Pons (tissue), 1 donor: ENCODE measurements around the gene LGR5.
A peak's percentile ranks its signal among the peaks of the same experiment; 100 is the strongest.

Experiments
- DNase-seq: peaks from one replicate; pipeline ENCODE4 v3.0.0-alpha.2; 2016; ENCODE audit warnings: low spot score

The LGR5 gene

DNA sequence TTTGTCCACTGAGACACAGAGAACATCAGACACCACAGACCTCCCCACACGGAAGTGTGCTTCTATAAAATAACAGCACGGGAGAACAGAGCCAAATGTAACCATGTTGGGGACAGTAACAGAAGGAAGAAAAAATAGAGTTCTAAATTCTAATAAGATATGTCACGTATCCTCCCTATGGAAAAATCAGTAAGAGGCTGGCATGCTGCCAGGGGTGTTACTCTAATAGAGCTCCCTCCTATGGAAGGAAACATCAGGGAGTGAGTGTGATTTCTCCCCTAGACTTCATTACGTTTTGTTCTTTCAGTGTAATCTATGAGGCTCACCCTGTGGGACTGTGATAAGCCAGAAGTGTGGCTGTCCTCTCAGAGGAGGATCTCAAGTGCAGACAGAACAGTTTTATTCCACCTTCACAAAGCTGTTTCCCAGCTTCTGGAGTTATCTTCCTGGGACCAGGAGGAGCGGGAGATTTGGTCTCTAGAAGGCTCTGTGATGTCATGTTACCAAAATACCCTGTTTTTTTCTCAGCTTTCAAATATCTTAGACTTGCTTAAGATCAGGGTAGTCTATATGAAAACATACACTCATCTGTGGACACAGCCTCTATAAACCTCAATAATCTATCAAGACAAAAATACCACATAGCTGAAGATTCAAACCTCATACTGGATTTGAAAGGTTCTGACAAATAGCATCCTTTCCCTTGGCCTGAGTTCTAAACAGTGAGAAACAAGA, 154.8 kb downstream of the LGR5 start:
- no peak for DNase-seq

GRCh38 chr12:71599210-71599609, 159.6 kb downstream of the LGR5 start:
- DNase-seq = no peak

GRCh38 chr12:71601546-71601945, 161.9 kb downstream of the LGR5 start:
- DNase-seq = no peak

- DNase-seq = peak; percentile 19
Measured at GRCh38 chr12:71602761-71603577, 163.4 kb downstream of the LGR5 start.

DNA sequence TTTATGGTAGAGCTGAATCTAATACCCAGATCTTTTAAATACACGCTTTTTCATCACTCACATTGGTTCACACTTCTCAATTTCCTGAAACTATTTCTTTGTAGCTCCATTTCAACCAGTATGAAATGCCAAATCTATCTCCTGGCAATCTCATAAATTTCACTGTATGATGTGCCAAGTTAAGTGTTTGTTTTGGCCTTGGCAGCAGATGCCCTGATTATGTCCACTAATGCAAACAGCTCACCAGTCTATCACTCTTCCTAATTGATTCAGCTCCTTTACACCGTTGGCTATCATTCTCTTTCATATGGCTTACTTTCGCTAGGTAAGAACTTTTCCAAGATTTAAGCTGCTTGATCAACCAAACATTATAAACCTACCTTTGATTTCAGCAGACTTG, 165.4 kb downstream of the LGR5 start:
- no peak for DNase-seq

DNA sequence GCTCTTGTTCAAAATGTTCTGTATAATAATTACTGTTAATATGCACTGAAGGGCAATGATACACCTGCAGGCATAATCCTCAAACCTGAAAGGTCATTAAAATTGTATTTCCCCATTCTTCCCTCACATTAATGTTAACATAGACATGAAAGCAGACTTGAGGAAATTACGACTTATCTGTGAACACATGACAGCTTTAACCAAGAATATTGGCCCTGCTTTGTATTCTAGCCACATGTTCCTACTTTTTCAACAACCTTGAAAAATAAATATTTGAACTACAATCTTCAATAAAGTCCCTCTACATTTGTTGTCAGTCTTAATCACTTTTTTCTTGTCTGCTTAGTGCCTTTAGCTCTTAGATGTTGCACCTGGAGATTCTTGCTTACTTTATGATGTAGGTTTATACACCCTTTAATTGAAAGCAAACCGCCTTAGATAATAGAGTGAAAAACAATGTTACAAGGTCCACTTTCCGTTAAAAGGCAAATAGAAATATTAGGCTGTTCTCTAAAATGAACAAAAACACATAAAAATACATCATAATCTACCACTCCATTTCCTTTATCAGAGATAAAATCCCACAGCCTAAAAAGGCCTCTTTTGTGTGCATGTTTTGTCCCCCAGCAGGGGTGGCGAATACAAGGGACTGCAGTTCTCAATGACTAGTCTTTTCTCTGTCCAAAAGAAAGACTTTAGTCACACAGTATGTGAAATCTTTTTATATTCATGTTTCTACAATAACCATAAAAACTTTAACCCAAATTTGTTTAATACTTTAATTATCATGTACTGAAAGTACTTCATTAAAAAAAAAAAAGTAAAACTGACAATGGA, 168.1 kb downstream of the LGR5 start:
- DNase-seq = peak; percentile 79

DNA sequence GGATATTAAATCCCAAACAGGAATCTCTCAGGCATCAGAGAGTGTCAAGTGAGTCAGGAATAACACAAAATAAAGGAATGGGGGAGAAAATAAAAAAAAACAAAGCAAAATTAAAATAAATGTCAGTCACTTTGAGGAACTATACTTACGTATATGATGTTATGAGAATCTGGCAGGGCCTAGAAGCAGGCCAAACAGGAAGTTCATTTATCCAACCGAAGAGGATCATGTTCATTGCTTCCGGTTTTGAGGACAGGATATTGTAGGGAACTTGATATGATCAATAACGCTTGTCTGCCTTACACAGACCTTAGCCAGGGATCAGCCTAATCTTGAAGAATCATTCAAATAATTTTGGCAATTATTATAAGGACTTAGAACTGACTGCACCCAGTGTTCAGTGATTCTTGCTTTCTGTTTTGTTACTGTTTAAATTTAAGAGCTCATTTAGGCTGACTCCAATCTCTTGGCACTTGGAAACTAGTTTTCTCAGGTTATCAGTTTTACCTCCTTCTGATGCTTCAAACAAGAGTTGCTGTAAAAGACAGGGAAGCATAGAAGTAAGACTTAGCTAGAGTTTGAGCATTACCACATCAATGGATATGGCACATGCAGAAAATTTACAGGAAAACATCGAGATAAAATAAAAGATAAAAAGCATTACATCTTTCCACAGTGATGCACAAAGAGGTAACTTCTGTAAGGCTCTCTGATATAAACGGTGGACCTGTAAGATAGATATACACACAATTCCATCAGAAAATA, 170.6 kb downstream of the LGR5 start:
- no peak for DNase-seq

DNA sequence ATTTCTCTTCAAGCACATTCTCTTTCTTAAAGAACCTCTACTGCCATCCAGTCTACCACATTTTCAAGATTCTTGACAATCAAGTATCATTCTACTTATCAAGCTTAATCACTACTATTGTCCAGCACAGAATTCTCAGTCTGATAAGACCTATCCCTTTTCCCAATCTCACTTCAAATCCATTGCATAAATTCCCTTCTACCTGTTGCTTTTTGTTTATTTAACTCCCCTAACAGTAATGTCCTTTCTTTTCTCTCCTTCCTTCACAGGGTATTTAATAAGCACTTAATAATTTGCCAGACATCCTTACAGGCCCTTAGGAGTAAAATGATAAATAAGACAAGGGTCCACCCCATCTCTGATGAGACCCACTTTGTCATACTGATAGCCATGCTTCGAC, 182.3 kb downstream of the LGR5 start:
- DNase-seq = no peak

- DNase-seq = no peak
Measured at GRCh38 chr12:71625476-71625875, 185.9 kb downstream of the LGR5 start.

DNA sequence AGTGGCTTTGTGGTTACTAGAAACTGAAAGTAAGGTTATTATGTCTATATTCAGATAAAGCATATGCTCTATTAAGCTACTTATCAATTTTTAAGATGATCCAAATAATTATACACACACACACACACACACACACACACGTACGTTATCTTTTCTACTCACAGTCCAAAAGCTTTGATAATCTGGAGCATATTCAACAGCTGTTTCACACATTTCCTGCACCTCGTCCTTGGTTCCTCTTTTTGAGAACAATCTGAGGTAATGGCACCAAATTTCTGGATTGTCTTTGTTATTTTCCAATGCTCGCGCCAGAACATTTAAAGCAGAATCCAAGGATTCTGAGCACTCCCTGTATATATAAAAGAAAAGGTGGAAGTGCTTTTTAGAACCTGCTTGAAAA, 186.5 kb downstream of the LGR5 start:
- no peak for DNase-seq

- DNase-seq = no peak
Measured at GRCh38 chr12:71626768-71627167, 187.2 kb downstream of the LGR5 start.

DNA sequence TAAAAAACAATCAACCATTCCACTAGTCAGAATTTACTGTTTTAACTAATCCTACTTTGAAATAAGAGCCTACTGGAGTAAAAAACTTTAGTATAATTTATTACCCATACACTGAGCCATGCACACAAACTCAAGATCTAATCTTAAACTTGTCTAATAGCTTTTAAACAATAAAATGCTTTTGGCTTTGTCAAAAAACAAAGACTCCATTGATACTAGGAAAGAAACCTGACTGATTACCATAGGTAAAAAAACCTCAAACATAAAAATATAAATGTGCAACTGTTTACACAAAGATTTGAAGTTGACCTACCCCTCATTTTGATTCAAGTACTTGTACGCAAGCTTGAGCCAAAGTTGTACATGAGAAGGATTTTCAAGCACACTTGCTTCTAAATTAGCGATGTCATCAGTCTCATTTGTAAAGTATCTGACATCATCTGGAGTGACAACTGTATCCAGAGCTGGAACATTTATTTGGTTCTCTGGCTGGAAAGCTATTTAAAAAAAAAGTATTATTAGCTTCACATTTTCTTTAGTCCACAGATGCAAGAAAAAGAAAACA, 187.9 kb downstream of the LGR5 start:
- no peak for DNase-seq
